Activated CD4-positive, CD25-positive, alpha-beta regulatory T cell treated with anti-CD3 and anti-CD28 coated beads, Interleukin-2, amount 50 U/mL, for 16 hours (primary cell): Measurements from ENCODE around the gene PCDH9.

Experiments used
- DNase-seq: peaks from one replicate; pipeline ENCODE4 v3.0.0-alpha.2; 2020; ENCODE audit warnings: low read depth, low spot score

Gene PCDH9

GRCh38 chr13:66842766-66843165, 387.4 kb downstream of the PCDH9 start:
- no peak for DNase-seq

- no peak for DNase-seq
Observed at GRCh38 chr13:66840621-66841020, 389.5 kb downstream of the PCDH9 start.

- DNase-seq = no peak
Observed at GRCh38 chr13:66837246-66837645, 392.9 kb downstream of the PCDH9 start.

DNA sequence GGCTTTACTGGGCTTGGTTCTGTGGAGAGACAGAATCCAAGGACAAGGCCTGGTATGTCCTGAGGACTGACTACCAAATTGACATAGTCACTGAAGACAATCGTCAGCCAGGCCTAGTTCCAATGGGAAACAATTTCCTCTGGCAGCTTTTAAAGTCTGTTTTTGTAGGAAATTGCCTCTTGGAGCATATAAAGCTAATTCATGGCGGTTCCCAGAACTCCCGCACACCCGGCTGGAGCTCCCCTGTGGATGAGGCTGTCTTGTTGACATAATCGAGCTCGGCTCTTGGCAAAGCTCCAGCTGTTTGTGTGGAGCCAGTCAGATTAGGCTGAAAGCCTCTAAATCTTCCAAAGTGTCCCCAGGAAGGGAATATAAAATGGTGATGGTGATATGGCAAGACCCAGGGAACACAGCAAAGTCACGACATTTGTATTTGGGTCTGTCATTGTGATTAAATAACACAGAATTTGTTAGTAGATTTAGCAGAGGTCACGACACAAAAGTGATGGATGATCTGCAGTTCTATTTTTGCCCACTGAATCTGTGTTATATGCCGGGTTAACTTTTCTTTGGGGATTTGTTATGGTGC, 395.0 kb downstream of the PCDH9 start:
- no peak for DNase-seq

DNA sequence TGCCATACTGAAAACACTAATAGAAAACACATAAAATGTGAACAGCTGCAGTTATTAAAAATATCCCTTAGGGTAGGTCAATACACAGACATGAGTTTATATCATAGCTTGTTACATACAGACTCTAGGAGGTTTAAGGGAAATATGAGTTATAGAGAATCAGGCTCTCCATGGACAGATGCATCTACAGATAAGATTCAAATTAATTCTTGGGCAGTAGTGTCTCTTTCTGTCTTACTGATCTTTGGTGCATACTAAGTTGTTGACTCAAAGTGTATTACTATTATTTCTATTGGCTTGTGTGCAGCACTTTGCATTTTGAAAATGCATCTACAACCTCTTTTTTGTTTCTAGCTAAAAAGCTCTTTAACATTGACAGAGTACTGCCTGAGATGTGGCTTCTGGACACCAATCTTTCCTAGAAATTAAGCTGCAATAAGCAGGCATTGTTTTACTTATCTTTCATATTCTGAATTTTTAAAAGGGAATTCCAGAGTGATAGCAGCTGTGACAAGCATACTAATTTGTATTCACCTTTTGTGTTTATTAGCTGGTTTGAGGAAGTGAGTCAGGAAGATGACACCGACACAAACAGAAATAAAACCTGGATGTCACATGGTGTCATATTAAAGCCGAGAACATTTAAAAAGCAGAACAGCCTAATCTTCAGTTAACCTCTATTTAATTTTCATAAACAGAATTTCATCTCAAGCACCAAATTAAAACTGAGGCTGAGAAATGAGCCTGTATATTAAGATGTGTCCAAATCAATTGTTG, 399.0 kb downstream of the PCDH9 start:
- no peak for DNase-seq

GRCh38 chr13:66829803-66830202, 400.3 kb downstream of the PCDH9 start:
- DNase-seq = no peak

DNA sequence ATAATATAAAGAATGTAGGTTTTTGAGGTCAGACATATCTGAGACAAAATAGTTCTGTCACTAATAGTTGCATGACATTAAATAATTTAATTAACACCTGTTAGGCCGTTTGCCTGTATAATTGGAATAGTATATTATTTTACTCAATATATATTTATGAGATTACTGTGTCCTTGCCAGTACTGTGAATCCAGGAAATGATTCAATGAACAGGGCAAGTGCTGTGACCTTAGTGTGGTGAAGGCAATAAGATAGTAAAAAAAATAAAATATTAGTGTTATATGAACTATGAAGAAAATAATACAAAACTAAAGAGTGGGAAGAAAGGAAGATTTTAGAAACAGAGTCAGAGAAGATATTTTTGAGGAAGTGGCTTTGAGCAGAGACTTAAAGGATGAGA, 403.7 kb downstream of the PCDH9 start:
- no peak for DNase-seq

DNA sequence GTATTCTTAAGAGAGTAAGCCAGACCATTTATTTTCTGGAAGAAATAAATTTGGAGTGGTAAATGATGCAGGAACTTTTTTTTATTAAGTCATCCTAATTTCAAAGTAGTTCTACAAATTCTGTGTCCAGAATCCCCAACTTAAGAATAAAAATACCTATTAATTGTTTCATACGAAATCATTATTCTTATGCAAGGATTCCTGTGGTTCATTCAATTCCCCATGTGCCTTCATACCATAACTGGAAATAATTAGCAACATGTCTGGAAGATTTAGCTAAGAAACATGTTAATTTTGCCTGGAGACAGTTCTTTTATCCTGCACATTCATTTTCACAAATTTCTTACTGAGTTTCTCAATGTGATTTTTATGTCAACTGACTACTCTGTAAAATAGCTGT, 408.6 kb downstream of the PCDH9 start:
- no peak for DNase-seq

- no peak for DNase-seq
Observed at GRCh38 chr13:66811455-66811854, 418.7 kb downstream of the PCDH9 start.

GRCh38 chr13:66809485-66809884, 420.7 kb downstream of the PCDH9 start:
- DNase-seq = no peak

DNA sequence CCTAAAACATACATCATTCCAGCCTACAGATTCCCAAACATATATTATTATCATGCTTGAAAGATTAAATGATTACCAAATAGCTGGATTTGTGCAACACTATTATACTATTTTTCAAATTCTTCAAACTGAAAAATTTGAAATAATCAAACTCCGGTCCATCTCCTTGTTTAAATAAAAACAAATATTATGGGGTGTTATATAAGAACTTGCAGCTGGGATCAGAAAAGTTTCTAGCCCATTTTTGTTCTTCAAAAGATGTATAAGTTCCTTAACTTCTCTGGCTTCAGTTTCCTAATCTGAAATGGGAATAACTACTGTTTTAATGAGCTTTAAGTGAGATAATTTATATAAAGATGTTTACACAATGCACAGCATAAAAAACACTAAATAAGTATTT, 422.9 kb downstream of the PCDH9 start:
- DNase-seq = no peak

DNA sequence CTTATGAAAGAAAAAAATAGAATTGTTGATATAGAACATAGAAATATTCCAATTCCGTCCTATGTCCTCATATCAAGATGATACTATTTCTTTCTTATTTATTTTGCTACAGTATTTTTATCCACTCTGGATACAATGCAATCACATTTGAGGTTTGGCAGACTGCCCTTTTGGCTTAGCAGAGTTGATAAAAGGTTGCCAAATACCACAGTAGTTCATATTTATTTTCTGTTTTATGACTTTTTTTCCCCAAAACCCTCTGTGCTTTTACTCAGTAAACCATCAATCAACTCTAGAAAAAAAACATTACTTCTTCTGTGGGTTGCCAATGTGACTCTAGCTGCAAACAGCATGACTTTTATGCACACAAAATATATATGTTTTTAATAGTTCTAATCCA, 424.5 kb downstream of the PCDH9 start:
- DNase-seq = no peak

DNA sequence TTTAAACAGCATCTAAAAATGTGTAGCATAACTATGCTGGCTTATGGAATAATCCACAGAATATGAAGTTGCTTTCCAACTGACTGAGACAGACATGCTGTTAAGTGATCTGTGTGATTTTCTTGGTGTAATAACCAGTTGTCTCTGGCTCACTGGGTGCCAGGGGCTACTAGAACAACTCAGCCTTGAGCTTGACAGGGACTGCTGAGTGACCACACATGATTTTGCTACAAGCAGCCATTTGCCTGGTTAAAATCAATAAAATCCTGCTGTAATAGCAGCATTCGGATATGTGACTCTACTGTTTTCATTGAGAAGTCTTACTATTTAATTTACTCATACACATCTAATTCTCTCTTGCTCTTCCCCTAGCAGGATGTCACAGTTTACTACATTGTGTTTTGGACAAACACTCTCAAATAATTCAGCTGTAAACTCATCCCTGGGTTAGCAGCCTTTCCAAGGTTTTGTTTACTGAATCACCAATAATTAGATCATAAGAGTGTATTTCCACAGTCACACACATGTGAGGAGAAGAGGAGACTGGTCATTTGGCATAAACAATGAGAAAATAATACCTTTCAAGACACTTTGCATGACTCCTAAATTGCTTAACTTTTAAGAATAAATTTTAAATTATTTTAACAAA, 426.2 kb downstream of the PCDH9 start:
- no peak for DNase-seq

GRCh38 chr13:66803013-66803807, 426.9 kb downstream of the PCDH9 start:
- DNase-seq = no peak

DNA sequence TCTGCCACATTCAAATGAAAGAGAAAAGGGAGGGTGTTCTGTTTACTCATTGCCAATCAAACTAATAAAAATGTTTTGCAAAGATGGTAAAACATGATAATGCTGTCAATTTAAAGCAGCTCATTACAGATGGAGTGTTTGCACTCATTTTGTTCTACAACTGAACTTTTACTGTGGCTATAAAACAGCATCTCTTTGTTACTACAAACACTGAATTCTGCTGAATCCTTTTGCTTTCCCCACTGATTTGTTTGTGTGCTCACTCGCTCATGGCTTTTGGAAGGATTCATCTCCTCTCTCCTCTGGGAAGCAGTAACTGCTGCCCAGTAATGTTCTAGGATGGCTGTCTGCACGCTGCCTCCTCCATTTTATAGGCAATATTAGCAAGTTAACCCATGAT, 434.5 kb downstream of the PCDH9 start:
- no peak for DNase-seq

GRCh38 chr13:66794340-66795031, 435.6 kb downstream of the PCDH9 start:
- DNase-seq = no peak

GRCh38 chr13:66790861-66791260, 439.3 kb downstream of the PCDH9 start:
- DNase-seq = no peak

DNA sequence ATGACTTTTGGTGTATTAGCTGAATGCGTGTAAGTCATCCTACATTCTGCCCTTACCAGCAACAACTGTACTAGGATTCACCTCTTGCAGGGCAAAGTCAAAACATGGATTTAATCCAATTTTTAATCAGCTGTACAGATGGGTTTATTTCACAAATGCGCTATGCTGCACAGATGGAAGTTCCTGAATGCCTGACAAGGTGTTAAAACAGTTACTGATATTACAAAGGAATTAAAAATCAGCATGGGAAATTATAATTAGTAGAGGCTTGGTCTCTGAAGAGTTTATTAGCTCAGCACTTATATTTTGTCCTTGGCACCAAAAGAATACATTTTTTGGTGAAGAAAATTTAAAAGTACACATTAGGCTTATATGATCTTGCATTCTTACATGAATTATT, 448.9 kb downstream of the PCDH9 start:
- no peak for DNase-seq

- DNase-seq = no peak
Observed at GRCh38 chr13:66780814-66781213, 449.3 kb downstream of the PCDH9 start.

DNA sequence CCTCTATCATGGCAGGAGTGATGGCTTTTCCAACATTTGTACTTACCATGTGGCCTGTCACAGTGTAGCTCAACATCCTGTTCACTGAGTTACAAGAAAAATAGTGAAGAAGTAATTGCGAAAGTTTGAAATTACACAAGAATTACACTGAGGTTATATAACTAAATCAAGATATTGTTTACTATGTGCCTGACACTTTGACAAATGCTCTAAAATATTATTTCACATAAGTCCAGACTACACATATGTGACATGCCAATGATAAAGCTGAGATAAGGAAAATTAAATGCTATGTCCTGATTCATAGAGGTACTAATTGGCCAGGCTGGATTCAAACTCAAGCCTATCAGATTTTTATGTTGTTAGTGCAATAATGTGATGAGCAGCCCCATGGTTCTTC, 451.7 kb downstream of the PCDH9 start:
- DNase-seq = no peak

DNA sequence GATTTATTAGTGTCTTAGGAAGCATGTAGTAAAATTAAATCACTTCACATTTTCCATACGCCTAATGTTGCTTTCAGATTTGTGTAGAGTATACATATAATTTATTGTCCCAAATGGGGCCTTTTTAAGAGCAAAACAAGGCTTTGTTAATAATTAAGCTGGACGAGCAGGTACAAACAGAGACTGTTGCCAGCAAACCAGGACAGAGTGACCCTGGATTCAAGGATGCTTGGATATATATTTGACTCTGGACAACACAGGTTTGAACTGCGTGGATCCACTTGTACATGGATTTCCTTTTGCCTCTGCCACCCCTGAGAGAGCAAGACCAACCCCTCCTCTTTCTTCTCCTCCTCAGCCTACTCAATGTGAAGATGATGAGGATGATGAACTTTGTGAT, 454.9 kb downstream of the PCDH9 start:
- DNase-seq = no peak

DNA sequence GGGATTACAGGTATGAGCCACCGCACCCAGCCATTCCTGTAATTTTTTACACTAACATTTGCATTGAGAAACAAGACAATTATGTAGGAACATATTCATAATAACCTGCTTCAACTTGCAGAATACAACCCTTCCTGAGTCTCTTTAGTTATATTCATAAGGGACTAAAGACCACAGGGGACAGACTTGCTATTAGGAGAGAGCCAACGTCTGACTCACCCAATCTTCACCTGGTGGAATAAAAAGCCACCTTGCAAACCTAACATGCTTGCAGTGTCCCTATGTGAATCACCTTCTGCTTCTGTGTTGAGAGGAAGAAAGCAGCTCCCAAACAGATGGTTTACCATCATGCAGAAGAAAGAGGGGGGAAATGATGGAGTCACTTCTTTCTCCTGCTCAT, 456.1 kb downstream of the PCDH9 start:
- no peak for DNase-seq
